A673 (cell line): ENCODE data around the gene CASZ1. TPM values are rescaled to one million over a fixed set of nuclear protein-coding genes. Genes with fewer than 3 reads are reported as not detected.
A peak's percentile ranks its signal among the peaks of the same experiment; 100 is the strongest.

Source experiments
- BruUV-seq: library from RNA; stranded (reverse); fragments of 400-500 nt; replicated peaks from 2 replicates; lab custom pipeline; 2021; lab: Mats Ljungman, UMichigan
- CTCF ChIA-PET: fragments of 300-600 bp; sonication (Branson Sonifier 250); formaldehyde crosslinking; loops from one replicate; lab custom pipeline; 2022; ENCODE audit warnings: antibody characterized with exemption; lab: Charles Lee
- POLR2A ChIA-PET: fragments of 300-600 bp; sonication (Branson Sonifier 250); formaldehyde crosslinking; loops from one replicate; lab custom pipeline; 2022; ENCODE audit warnings: antibody characterized with exemption; ENCODE audit not compliant: low non-redundant PET; lab: Charles Lee
- DNase-seq: peaks from one replicate; pipeline ENCODE4 v3.0.0-alpha.2; 2015; ENCODE audit warnings: low spot score
- H3K27ac ChIP-seq: fragments of 200-600 bp; sonication (generic); 2 replicates; pipeline ENCODE4 v1.5.1; 2016; ENCODE audit warnings: mixed run types, low read depth, mild to moderate bottlenecking, mixed read lengths, antibody characterized with exemption, low read length; ENCODE audit not compliant: poor library complexity, severe bottlenecking
- H3K27me3 ChIP-seq: fragments of 200-600 bp; sonication (generic); replicated peaks from 2 replicates; pipeline ENCODE4 v1.6.1; 2017; ENCODE audit warnings: mixed run types, low read depth, mild to moderate bottlenecking, mixed read lengths, antibody characterized with exemption, low read length; ENCODE audit not compliant: insufficient read depth, poor library complexity
- H3K36me3 ChIP-seq: fragments of 200-600 bp; sonication (generic); 2 replicates; pipeline ENCODE4 v1.6.1; 2016; ENCODE audit warnings: mixed run types, mild to moderate bottlenecking, mixed read lengths, antibody characterized with exemption, low read length; ENCODE audit not compliant: insufficient read depth, poor library complexity, severe bottlenecking
- H3K4me1 ChIP-seq: fragments of 200-600 bp; sonication (generic); 2 replicates; pipeline ENCODE4 v1.6.1; 2017; ENCODE audit warnings: mixed run types, mild to moderate bottlenecking, mixed read lengths, antibody characterized with exemption, low read length; ENCODE audit not compliant: insufficient read depth, poor library complexity, severe bottlenecking
- H3K4me3 ChIP-seq: fragments of 200-600 bp; sonication (generic); 2 replicates; pipeline ENCODE4 v1.5.1; 2016; ENCODE audit warnings: low read depth, mixed run types, mild to moderate bottlenecking, mixed read lengths, low read length; ENCODE audit not compliant: poor library complexity, severe bottlenecking
- H3K9me3 ChIP-seq: fragments of 200-600 bp; sonication (generic); 2 replicates; pipeline ENCODE4 v1.6.1; 2016; ENCODE audit warnings: mixed run types, low read depth, mild to moderate bottlenecking, mixed read lengths, antibody characterized with exemption, low read length; ENCODE audit not compliant: poor library complexity, severe bottlenecking
- EZH2 ChIP-seq: fragments of 200-600 bp; sonication (generic); IDR thresholded peaks from 2 replicates; pipeline ENCODE4 v1.6.1; 2017; ENCODE audit warnings: borderline replicate concordance, low read depth, mild to moderate bottlenecking, mixed read lengths, antibody characterized with exemption, low read length; ENCODE audit not compliant: poor library complexity, severe bottlenecking
- intact Hi-C: fragments of 100-400 bp; cut with micrococcal nuclease; formaldehyde crosslinking; loops from one replicate; pipeline ENCODE4 v1.10.0; 2022; ENCODE audit not compliant: unreplicated experiment
- total RNA-seq: library from RNA; stranded (reverse); gene quantifications from 2 replicates; pipeline ENCODE4 v1.2.3, GENCODE V29; 2021
- TF ChIP-seq, protein P1 (sequence below): fragments of 300-800, 200-600 bp; sonication (generic); conservative IDR thresholded peaks from 2 replicates; pipeline ENCODE4 v1.5.1; 2017; ENCODE audit warnings: low read depth, mild to moderate bottlenecking, antibody characterized with exemption, low read length, moderate library complexity, mixed read lengths

CASZ1 gene
- total RNA-seq, 1 experiment from 2014 or later: 1.9 TPM

GRCh38 chr1:10601342-10602070 is 194.9 kb downstream of the CASZ1 start:
- no peaks in the 10 kb centered on the region for H3K9me3 ChIP-seq
- intact Hi-C loops: no loop called here
- BruUV-seq: no TSS peak
- no peak for DNase-seq
- H3K36me3 ChIP-seq: no peaks in the 10 kb centered on the region
- no peaks in the 10 kb centered on the region for H3K27me3 ChIP-seq
- TF ChIP-seq EZH2: no peak
- TF ChIP-seq, protein P1, sequence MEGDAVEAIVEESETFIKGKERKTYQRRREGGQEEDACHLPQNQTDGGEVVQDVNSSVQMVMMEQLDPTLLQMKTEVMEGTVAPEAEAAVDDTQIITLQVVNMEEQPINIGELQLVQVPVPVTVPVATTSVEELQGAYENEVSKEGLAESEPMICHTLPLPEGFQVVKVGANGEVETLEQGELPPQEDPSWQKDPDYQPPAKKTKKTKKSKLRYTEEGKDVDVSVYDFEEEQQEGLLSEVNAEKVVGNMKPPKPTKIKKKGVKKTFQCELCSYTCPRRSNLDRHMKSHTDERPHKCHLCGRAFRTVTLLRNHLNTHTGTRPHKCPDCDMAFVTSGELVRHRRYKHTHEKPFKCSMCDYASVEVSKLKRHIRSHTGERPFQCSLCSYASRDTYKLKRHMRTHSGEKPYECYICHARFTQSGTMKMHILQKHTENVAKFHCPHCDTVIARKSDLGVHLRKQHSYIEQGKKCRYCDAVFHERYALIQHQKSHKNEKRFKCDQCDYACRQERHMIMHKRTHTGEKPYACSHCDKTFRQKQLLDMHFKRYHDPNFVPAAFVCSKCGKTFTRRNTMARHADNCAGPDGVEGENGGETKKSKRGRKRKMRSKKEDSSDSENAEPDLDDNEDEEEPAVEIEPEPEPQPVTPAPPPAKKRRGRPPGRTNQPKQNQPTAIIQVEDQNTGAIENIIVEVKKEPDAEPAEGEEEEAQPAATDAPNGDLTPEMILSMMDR: no peak
- peaks cover 10% of the 10 kb centered on the region for H3K4me1 ChIP-seq
- CTCF ChIA-PET: no interaction called here
- no peak overlapping the region for H3K27ac ChIP-seq
- no peak overlapping the region for H3K4me3 ChIP-seq
- POLR2A ChIA-PET: interaction anchor here (0.5 kb wide), 1 partner anchor 384 kb away, joined by 3 read pairs; no protein-coding TSS in a partner anchor

GRCh38 chr1:10599194-10599861 is 197.1 kb downstream of the CASZ1 start:
- ChIA-PET POLR2A (no interaction called here), CTCF (no interaction called here)
- Histone ChIP-seq H3K36me3 (no peaks in the 10 kb centered on the region), H3K27me3 (no peaks in the 10 kb centered on the region), H3K9me3 (no peaks in the 10 kb centered on the region), H3K4me3 (no peak overlapping the region), H3K4me1 (peaks cover 10% of the 10 kb centered on the region), H3K27ac (no peak overlapping the region)
- DNase-seq: no peak
- intact Hi-C loops: no loop called here
- no TSS peak for BruUV-seq
- TF ChIP-seq, protein P1: no peak
- TF ChIP-seq EZH2: no peak

GRCh38 chr1:10598389-10598702 is 198.1 kb downstream of the CASZ1 start:
- Histone ChIP-seq H3K36me3 (no peaks in the 10 kb centered on the region), H3K27me3 (no peaks in the 10 kb centered on the region), H3K9me3 (no peaks in the 10 kb centered on the region), H3K4me1 (peaks cover 10% of the 10 kb centered on the region), H3K27ac (no peak overlapping the region), H3K4me3 (no peak overlapping the region)
- no TSS peak for BruUV-seq
- DNase-seq: peak; percentile 46
- TF ChIP-seq EZH2: no peak
- TF ChIP-seq, protein P1: peak; percentile 50
- CTCF ChIA-PET: no interaction called here
- POLR2A ChIA-PET: no interaction called here
- intact Hi-C loops: no loop called here
